IPS-15b (cell line): ENCODE measurements around the gene EPN1.

ENCODE experiments used
- H3K27me3 ChIP-seq: one replicate; pipeline ENCODE4 v1.6.1; 2013; ENCODE audit warnings: low read length; ENCODE audit not compliant: control insufficient read depth, insufficient read depth
- H3K36me3 ChIP-seq: one replicate; pipeline ENCODE4 v1.6.1; 2013; ENCODE audit warnings: low read length; ENCODE audit not compliant: control insufficient read depth, insufficient read depth
- H3K4me1 ChIP-seq: one replicate; pipeline ENCODE4 v1.6.1; 2013; ENCODE audit warnings: mild to moderate bottlenecking, low read length; ENCODE audit not compliant: control insufficient read depth, insufficient read depth
- H3K4me3 ChIP-seq: one replicate; pipeline ENCODE4 v1.5.1; 2013; ENCODE audit warnings: low read depth, low read length
- H3K9ac ChIP-seq: one replicate; pipeline ENCODE4 v1.6.1; 2013; ENCODE audit warnings: low read depth, mild to moderate bottlenecking, low read length
- H3K9me3 ChIP-seq: one replicate; pipeline ENCODE4 v1.6.1; 2013; ENCODE audit warnings: mild to moderate bottlenecking, low read length; ENCODE audit not compliant: control insufficient read depth, insufficient read depth

EPN1 gene

DNA sequence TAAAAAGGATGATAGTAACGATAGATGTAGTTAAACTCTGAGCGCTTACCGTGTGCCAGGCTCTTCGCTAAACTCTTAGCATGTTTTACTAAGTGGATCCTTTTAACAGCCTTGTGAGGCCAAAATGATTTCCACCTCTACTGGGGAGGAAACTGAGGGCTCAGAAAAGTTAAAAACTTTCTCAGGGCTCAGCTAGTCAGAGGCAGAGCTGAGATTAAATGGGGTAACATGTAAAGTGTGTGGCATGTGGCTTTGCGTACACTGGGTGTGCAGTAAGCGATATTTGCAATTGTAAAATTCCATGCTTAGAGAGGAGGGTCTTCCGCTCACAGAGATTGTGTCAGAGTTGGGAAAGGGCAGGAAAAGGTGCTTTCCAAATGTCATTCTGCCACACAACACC, 18.5 kb upstream of the EPN1 start:
- Histone ChIP-seq H3K36me3 (peaks cover 25% of the 10 kb centered on the region), H3K4me1 (peaks cover 9% of the 10 kb centered on the region), H3K9me3 (no peaks in the 10 kb centered on the region), H3K27me3 (no peaks in the 10 kb centered on the region), H3K4me3 (peak overlapping the region; percentile 96), H3K9ac (peak overlapping the region; percentile 98)

DNA sequence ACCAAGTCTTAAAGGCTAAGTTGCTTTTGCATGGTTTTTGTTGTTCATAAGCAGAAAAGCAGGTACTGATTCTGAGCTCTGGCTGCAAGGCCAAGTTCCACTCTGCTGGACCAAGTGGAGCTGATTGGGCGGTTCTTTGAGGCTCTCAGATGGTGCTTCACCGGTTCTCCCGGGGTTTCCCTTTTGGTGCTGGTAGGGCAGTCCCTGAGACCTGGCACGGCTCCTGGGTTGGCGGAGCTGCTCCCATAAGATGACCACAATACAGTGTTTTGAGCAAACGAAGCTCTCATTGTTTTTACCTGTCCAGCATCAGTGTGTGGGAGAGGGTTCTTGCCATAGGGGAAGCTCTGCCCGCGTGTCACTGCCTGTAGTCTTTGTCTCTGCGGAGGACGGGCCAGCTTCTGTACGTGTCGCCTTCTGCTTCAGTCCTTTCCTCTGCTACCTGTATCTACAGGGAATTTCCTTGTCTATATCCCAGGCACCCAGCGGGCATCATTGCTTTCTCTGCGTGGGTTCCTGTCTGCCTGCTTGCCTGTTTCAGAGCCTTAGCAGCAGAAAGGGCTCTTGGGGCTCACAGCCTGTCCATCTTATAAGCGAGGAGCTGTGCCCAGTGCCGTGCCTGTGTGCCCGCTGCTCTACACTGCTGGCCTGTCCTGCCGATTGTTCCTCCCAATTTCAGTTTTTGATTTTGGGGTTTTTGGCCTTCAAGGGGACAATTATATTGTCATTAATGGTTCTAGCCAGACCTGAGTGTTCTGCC, 17.9 kb upstream of the EPN1 start:
- Histone ChIP-seq H3K36me3 (peaks cover 30% of the 10 kb centered on the region), H3K4me1 (peaks cover 9% of the 10 kb centered on the region), H3K4me3 (peak overlapping the region; percentile 96), H3K9me3 (no peaks in the 10 kb centered on the region), H3K9ac (peak overlapping the region; percentile 98), H3K27me3 (no peaks in the 10 kb centered on the region)

DNA sequence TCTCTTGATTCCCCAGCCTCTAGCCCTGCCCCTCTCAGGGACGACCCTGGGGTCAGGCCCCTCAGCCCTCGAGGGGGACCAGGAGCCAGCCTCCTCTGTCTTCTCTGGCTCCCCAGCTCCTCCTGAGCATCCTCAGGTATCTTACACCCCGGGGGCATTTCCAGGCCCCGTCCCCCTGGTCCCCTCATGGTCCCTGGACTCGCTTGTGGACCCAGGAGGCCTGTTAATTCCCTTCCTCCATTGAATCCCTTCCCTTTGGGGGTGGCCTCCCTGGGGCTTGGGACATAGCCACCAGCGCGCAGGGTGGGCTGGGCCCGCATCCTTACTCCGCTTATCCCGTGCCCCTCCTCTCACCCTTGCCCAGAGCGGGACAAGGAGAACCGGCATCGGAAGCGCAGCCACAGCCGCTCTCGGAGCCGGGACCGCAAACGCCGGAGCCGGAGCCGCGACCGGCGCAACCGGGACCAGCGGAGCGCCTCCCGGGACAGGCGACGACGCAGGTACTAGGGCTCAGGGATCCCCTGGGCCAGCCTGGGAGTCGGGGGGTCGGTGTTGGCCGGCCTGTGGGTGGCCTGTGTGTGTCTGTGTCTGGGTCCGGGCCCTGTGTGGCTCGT, 16.1 kb upstream of the EPN1 start:
- H3K4me3 ChIP-seq, result no peak overlapping the region
- no peaks in the 10 kb centered on the region for H3K9me3 ChIP-seq
- no peak overlapping the region for H3K9ac ChIP-seq
- H3K36me3 ChIP-seq, result peaks cover 47% of the 10 kb centered on the region
- no peaks in the 10 kb centered on the region for H3K27me3 ChIP-seq
- H3K4me1 ChIP-seq, result peaks cover 9% of the 10 kb centered on the region

DNA sequence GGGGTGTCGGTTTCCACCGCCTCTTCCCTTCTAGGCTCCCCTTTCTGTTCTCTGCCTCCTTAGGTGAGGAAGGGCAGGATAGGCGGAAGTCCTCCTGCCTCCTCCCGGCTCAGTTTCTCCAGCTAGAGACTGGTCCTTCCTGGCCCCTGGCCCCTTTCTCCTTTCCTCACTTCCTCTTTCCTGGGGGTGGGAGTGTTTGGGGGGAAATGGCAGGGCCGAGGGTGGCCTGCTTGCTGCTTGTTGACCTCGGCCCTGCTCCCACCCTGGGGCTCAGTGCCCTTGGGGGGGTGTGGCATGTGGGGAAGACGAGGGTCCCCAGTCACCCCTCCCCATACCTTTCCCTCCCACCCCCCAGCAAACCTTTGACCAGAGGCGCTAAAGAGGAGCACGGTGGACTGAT, 15.2 kb upstream of the EPN1 start:
- Histone ChIP-seq H3K4me3 (no peak overlapping the region), H3K36me3 (peaks cover 54% of the 10 kb centered on the region), H3K27me3 (no peaks in the 10 kb centered on the region), H3K4me1 (peaks cover 9% of the 10 kb centered on the region), H3K9ac (no peak overlapping the region), H3K9me3 (no peaks in the 10 kb centered on the region)

DNA sequence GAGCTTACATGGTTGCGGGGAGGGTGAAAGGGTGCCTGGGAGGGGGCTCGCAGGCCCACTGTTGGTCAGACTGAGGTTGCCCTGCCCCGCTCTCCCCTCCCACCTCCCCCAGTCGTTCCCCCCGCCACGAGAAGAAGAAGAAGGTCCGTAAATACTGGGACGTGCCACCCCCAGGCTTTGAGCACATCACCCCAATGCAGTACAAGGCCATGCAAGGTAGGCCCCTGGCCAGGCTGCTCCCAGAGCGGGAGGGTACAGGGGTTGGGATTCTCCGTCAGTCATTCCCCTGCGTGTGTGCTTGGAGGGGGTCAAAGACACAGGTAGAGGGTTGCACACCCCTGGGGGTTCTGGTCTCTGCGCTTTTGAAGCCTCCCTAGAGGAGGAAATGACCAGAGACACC, 14.6 kb upstream of the EPN1 start:
- H3K4me3 ChIP-seq, result no peak overlapping the region
- peaks cover 57% of the 10 kb centered on the region for H3K36me3 ChIP-seq
- no peak overlapping the region for H3K9ac ChIP-seq
- peaks cover 9% of the 10 kb centered on the region for H3K4me1 ChIP-seq
- no peaks in the 10 kb centered on the region for H3K9me3 ChIP-seq
- no peaks in the 10 kb centered on the region for H3K27me3 ChIP-seq

DNA sequence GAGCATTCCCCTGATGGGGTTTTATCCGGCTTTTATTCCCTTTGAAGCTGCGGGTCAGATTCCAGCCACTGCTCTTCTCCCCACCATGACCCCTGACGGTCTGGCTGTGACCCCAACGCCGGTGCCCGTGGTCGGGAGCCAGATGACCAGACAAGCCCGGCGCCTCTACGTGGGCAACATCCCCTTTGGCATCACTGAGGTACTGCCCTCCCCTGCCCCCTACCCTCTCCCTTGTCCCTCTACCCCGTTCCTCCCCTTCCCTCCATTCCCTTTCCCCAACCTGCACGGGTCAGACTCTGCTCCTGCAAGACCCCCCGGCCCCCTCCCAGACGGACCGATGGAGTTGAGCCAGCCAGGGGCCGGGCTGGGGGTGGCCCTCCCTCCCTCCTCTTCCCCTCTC, 14.0 kb upstream of the EPN1 start:
- H3K9me3 ChIP-seq, result no peaks in the 10 kb centered on the region
- no peak overlapping the region for H3K9ac ChIP-seq
- H3K4me1 ChIP-seq, result peaks cover 9% of the 10 kb centered on the region
- no peaks in the 10 kb centered on the region for H3K27me3 ChIP-seq
- H3K4me3 ChIP-seq, result no peak overlapping the region
- peaks cover 60% of the 10 kb centered on the region for H3K36me3 ChIP-seq

DNA sequence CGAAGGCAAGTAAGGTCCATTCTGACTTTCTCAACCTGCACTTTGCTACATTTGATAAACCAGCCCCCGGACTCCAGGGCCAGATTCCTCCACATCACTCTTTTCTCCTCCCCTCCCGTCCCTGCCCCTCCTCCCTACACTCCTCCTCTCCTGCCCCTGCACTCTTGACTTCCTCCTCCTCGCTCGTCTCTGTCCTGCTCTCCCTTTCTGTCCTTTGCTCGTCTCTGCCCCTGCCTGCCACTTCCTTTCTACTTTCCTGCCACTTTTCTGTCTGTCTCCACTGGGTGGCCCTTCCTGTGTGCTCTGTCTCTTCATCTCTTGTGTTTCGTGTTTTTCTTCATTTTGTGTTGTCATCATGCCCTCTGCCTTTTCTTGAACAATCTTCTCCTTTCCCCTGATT, 13.2 kb upstream of the EPN1 start:
- Histone ChIP-seq H3K4me3 (no peak overlapping the region), H3K36me3 (peaks cover 69% of the 10 kb centered on the region), H3K9me3 (no peaks in the 10 kb centered on the region), H3K27me3 (no peaks in the 10 kb centered on the region), H3K4me1 (peaks cover 9% of the 10 kb centered on the region), H3K9ac (no peak overlapping the region)

DNA sequence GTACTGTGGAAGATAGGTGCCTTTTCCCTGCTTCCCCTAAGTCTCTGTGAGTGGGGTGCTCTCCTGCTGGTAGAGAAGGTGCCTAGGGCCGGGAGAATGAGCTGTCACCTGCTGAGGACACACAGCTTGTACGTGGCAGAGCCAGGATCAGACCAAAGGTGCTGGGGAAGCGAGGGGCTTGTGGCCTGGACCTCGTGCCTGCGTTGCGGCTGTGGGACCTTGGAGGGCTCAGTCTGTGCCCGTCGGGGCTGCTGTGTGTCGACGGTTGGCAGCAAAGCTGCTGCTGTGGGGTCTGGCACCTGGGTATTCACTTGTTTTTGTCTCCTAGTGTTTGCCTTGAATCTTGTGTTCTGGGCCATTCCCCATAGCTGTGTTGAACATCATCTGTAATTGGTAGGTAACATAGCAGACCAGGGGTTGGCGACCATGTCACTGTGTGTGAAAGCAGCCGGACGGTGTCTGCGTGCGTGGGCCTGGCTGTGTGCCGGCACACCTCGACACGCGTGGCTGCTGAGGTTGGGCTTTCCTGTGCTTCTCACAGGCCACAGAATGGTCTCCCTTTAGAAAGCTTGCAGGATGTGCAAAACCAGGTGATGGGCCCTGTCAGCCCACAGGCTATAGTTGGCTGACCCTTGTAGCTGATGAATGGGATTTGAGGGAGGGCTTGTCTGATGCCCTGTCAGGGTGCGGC, 11.0 kb upstream of the EPN1 start:
- H3K9ac ChIP-seq, result no peak overlapping the region
- H3K4me3 ChIP-seq, result no peak overlapping the region
- peaks cover 79% of the 10 kb centered on the region for H3K36me3 ChIP-seq

DNA sequence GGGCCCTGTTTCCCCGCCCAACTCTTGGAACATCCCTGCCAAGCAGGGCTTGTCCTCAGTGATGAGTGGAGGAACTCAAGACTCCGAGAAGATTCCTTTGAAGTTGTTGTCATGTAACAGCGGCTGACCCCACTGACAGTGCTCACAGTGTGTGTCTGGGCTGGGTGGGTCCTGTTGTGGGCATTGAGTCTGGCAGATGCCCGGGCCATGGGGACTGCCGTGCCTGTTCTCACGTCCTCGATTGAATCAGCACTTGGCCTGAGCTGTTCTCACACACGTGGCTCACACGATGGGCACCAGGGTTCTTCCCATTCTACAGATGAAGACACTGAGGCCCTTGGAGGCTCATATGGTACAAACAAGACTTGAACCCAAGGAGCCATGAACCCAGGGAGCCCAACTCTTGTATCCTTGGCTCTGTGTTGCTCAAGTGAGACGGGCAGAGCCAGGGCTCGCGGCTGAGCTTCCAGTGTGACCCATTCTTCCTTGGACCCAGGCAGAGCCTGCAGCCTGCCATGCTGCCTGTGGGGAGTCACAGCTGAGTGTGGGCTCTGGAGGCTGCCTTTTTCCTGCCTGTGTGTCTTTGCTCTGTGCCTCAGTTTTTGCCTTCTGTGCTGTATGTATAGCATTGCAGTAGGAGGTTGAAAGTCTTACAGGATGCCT, 8.6 kb upstream of the EPN1 start:
- no peaks in the 10 kb centered on the region for H3K4me1 ChIP-seq
- no peaks in the 10 kb centered on the region for H3K27me3 ChIP-seq
- peaks cover 82% of the 10 kb centered on the region for H3K36me3 ChIP-seq
- H3K9ac ChIP-seq, result no peak overlapping the region
- no peaks in the 10 kb centered on the region for H3K9me3 ChIP-seq
- H3K4me3 ChIP-seq, result no peak overlapping the region

More for the DNA sequence above, 11.0 kb upstream of the EPN1 start:
- no peaks in the 10 kb centered on the region for H3K9me3 ChIP-seq
- H3K27me3 ChIP-seq, result no peaks in the 10 kb centered on the region
- no peaks in the 10 kb centered on the region for H3K4me1 ChIP-seq

DNA sequence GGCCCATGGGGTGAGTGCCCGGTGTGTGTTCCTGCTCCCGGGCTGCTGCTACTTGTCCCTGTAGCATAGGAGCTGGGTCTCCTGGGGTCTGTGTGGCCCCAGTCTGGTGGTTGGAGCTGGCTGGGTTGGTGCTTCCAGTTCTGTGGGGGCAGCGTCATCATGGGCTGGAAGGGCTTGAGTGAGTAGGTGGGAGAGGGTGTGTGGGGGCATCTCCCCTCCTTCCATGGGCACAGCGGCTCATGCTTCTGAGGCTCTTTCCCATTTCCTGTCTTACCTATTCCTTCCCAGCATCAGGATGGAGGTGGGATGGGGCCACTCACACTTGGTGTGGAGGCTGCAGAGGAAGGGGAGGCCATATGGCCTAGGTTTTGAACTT, 8.0 kb upstream of the EPN1 start:
- Histone ChIP-seq H3K9ac (no peak overlapping the region), H3K9me3 (no peaks in the 10 kb centered on the region), H3K36me3 (peaks cover 76% of the 10 kb centered on the region), H3K4me1 (no peaks in the 10 kb centered on the region), H3K27me3 (no peaks in the 10 kb centered on the region), H3K4me3 (no peak overlapping the region)

DNA sequence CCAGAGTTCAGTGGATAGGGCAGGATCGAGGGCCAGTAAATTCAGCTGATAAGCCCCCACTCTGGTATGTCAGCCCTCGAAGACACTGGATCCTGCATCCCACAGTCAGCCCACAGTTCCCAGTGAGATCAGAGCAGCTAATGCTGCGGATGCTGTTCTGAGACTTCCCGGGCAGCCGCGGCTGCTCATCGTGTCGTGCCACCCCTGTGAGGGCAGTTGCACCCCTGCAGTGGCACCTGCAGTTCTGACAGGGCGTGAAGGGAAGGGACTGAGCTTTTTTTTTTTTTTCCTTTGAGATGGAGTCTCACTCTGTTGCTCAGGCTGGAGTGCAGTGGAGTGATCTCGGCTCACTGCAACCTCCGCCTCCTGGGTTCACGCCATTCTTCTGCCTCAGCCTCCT, 7.5 kb upstream of the EPN1 start:
- Histone ChIP-seq H3K9ac (no peak overlapping the region), H3K9me3 (no peaks in the 10 kb centered on the region), H3K4me1 (no peaks in the 10 kb centered on the region), H3K4me3 (no peak overlapping the region), H3K27me3 (no peaks in the 10 kb centered on the region), H3K36me3 (peaks cover 73% of the 10 kb centered on the region)
